Stomach (tissue), 4 donors: ENCODE measurements around the gene TPST1.

Experiments used
- EP300 ChIP-seq: sonication (generic); formaldehyde crosslinking; IDR thresholded peaks from one replicate; pipeline ENCODE4 v1.6.1; 2017; ENCODE audit warnings: antibody characterized with exemption
- POLR2A ChIP-seq, 4 donors: fragments of 450-650 bp; IDR thresholded peaks; one replicate each; pipeline ENCODE4 v1.6.1; 2016; ENCODE audit warnings: antibody characterized with exemption in 4 of 4, control low read depth in 2 of 4, mild to moderate bottlenecking in 1 of 4, moderate library complexity in 1 of 4
- POLR2AphosphoS5 ChIP-seq, 3 donors: sonication (generic); formaldehyde crosslinking; IDR thresholded peaks; one replicate each; pipeline ENCODE4 v1.6.1; 2016; ENCODE audit warnings: antibody characterized with exemption in 3 of 3
- TF ChIP-seq, protein P1 (sequence below), 7 experiments: fragments of 450-650 bp in 4 of 7; fragments of 200-600 bp in 3 of 7; sonication (generic) in 3 of 7; IDR thresholded peaks; one replicate each; pipeline ENCODE4 v1.5.1; 2016 to 2019; ENCODE audit warnings: antibody characterized with exemption in 7 of 7, control low read depth in 2 of 7, mild to moderate bottlenecking in 1 of 7

DNA sequence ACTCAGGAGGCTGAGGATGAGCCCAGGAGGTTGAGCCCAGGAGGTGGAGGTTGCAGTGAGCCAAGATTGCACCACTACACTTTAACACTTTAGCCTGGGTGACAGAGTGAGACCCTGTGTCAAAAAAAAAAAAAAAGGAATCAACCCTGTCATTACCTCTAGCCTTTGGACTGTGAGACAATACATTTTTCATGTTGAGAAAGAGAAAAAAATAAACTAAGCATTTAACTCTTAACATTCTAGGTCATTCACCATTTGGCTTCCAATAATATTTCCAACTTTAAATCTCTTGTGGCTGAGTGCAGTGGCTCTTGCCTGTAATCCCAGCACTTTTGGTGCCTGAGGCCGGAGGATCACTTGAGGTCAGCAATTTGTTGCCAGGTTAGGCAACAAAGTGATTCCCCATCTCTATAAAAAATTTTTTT lies 41.9 kb upstream of the TPST1 start:
- TF ChIP-seq, protein P1, sequence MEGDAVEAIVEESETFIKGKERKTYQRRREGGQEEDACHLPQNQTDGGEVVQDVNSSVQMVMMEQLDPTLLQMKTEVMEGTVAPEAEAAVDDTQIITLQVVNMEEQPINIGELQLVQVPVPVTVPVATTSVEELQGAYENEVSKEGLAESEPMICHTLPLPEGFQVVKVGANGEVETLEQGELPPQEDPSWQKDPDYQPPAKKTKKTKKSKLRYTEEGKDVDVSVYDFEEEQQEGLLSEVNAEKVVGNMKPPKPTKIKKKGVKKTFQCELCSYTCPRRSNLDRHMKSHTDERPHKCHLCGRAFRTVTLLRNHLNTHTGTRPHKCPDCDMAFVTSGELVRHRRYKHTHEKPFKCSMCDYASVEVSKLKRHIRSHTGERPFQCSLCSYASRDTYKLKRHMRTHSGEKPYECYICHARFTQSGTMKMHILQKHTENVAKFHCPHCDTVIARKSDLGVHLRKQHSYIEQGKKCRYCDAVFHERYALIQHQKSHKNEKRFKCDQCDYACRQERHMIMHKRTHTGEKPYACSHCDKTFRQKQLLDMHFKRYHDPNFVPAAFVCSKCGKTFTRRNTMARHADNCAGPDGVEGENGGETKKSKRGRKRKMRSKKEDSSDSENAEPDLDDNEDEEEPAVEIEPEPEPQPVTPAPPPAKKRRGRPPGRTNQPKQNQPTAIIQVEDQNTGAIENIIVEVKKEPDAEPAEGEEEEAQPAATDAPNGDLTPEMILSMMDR (IDR thresholded peaks at IDR 0.05) = no peak
- TF ChIP-seq POLR2AphosphoS5 (IDR thresholded peaks at IDR 0.05) (no peak), EP300 (no peak), POLR2A (IDR thresholded peaks at IDR 0.05) (no peak)
